ENCODE results near the gene NR1H2. TPM values are rescaled to one million over a fixed set of nuclear protein-coding genes. Genes with fewer than 3 reads are reported as not detected.

NR1H2 gene
- total and polyA plus RNA-seq, 10 of the 15 experiments (the other 5 are each of a cell fraction or from before 2014, with no cell fraction given), result 0.05 to 54.2 (median 35.1) TPM

GRCh38 chr19:50420808-50421207 lies 44.6 kb downstream of the NR1H2 start:
- in situ Hi-C loops (cut with MboI), result no loop called here
- ATAC-seq (no peak), DNase-seq (ENCODE audit: low read depth, low spot score) (no peak), FAIRE-seq (no peak)
- no peaks in the 10 kb centered on the region for H3K27me3 ChIP-seq (replicated peaks in 1 of 2; ENCODE audit: control insufficient read depth in 2 of 2, insufficient read depth in 2 of 2, low read length in 1 of 2)
- peaks cover 33% of the 10 kb centered on the region for H3K79me2 ChIP-seq (ENCODE audit: control insufficient read depth, insufficient read depth, low read length)
- SMC1A ChIA-PET (ENCODE audit: uncharacterized antibody, unreplicated experiment), result interaction anchor here (1.0 to 2.1 kb wide), 5 partner anchors 36 to 78 kb away, joined by 3 to 10 read pairs (median 3); partner anchors contain the start of gene POLD1
- H3K36me3 ChIP-seq (ENCODE audit: control insufficient read depth in 2 of 2, insufficient read depth in 2 of 2, low read length in 1 of 2), result peaks cover 9 to 10% of the 10 kb centered on the region in 2 experiments; a peak in 3 of 4 replicates
- intact Hi-C loops (cut with micrococcal nuclease; ENCODE audit: unreplicated experiment), result no loop called here
- no peak overlapping the region for H2AFZ ChIP-seq (ENCODE audit: control insufficient read depth, low read depth, low read length)
- peak overlapping the region; percentile 79; the same call in 1 of the 2 replicates for H3K27ac ChIP-seq (ENCODE audit: control insufficient read depth, insufficient read depth)
- CTCF ChIA-PET, result interaction anchor here (0.6 to 3.1 kb wide), 8 partner anchors 40 to 136 kb away, joined by 3 to 19 read pairs (median 4); no protein-coding TSS in a partner anchor
- WGBS (ENCODE audit: insufficient coverage, insufficient replicate concordance, low lambda C conversion rate, missing lambda C conversion rate), result 31% methylated on average over 3 of the region's 3 CpGs
- no TSS peak for BruUV-seq (replicated peaks)
- H3K9me3 ChIP-seq (replicated peaks; ENCODE audit: control insufficient read depth, insufficient read depth, low read length), result no peaks in the 10 kb centered on the region
- H3K4me2 ChIP-seq (ENCODE audit: control insufficient read depth, insufficient read depth), result peak overlapping the region; percentile 36; the same call in 1 of the 2 replicates
- no peak overlapping the region; the same call in 1 of the 2 replicates for H3K9ac ChIP-seq (ENCODE audit: control insufficient read depth, insufficient read depth, low read length)
- TF ChIP-seq SMARCA5 (IDR thresholded peaks at IDR 0.05) (peak; percentile 81), SIN3A (IDR thresholded peaks at IDR 0.05; ENCODE audit: low read depth, low read length) (no peak), ZNF217 (IDR thresholded peaks at IDR 0.05) (peak; percentile 60)
- TF ChIP-seq, protein P1, sequence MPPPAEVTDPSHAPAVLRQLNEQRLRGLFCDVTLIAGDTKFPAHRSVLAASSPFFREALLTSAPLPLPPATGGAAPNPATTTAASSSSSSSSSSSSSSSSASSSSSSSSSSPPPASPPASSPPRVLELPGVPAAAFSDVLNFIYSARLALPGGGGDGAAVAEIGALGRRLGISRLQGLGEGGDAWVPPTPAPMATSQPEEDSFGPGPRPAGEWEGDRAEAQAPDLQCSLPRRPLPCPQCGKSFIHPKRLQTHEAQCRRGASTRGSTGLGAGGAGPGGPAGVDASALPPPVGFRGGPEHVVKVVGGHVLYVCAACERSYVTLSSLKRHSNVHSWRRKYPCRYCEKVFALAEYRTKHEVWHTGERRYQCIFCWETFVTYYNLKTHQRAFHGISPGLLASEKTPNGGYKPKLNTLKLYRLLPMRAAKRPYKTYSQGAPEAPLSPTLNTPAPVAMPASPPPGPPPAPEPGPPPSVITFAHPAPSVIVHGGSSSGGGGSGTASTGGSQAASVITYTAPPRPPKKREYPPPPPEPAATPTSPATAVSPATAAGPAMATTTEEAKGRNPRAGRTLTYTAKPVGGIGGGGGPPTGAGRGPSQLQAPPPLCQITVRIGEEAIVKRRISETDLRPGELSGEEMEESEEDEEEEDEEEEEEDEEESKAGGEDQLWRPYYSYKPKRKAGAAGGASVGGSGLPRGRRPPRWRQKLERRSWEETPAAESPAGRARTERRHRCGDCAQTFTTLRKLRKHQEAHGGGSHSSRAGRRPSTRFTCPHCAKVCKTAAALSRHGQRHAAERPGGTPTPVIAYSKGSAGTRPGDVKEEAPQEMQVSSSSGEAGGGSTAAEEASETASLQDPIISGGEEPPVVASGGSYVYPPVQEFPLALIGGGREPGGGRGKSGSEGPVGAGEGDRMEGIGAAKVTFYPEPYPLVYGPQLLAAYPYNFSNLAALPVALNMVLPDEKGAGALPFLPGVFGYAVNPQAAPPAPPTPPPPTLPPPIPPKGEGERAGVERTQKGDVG (CRISPR knock-in tag; IDR thresholded peaks at IDR 0.05), result no peak
- TF ChIP-seq, protein P2, sequence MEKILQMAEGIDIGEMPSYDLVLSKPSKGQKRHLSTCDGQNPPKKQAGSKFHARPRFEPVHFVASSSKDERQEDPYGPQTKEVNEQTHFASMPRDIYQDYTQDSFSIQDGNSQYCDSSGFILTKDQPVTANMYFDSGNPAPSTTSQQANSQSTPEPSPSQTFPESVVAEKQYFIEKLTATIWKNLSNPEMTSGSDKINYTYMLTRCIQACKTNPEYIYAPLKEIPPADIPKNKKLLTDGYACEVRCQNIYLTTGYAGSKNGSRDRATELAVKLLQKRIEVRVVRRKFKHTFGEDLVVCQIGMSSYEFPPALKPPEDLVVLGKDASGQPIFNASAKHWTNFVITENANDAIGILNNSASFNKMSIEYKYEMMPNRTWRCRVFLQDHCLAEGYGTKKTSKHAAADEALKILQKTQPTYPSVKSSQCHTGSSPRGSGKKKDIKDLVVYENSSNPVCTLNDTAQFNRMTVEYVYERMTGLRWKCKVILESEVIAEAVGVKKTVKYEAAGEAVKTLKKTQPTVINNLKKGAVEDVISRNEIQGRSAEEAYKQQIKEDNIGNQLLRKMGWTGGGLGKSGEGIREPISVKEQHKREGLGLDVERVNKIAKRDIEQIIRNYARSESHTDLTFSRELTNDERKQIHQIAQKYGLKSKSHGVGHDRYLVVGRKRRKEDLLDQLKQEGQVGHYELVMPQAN (conservative IDR thresholded peaks at IDR 0.05), result peak; percentile 61; the same call in 1 of the 2 replicates
- TF ChIP-seq, protein P3, sequence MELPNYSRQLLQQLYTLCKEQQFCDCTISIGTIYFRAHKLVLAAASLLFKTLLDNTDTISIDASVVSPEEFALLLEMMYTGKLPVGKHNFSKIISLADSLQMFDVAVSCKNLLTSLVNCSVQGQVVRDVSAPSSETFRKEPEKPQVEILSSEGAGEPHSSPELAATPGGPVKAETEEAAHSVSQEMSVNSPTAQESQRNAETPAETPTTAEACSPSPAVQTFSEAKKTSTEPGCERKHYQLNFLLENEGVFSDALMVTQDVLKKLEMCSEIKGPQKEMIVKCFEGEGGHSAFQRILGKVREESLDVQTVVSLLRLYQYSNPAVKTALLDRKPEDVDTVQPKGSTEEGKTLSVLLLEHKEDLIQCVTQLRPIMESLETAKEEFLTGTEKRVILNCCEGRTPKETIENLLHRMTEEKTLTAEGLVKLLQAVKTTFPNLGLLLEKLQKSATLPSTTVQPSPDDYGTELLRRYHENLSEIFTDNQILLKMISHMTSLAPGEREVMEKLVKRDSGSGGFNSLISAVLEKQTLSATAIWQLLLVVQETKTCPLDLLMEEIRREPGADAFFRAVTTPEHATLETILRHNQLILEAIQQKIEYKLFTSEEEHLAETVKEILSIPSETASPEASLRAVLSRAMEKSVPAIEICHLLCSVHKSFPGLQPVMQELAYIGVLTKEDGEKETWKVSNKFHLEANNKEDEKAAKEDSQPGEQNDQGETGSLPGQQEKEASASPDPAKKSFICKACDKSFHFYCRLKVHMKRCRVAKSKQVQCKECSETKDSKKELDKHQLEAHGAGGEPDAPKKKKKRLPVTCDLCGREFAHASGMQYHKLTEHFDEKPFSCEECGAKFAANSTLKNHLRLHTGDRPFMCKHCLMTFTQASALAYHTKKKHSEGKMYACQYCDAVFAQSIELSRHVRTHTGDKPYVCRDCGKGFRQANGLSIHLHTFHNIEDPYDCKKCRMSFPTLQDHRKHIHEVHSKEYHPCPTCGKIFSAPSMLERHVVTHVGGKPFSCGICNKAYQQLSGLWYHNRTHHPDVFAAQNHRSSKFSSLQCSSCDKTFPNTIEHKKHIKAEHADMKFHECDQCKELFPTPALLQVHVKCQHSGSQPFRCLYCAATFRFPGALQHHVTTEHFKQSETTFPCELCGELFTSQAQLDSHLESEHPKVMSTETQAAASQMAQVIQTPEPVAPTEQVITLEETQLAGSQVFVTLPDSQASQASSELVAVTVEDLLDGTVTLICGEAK (IDR thresholded peaks at IDR 0.05; ENCODE audit: borderline replicate concordance), result 0 out of 2 replicates have a peak, but pooled peaks have one; percentile 15
- H3K4me3 ChIP-seq, result peak overlapping the region; percentile 78
- peaks cover 38% of the 10 kb centered on the region for H3K4me1 ChIP-seq (ENCODE audit: control insufficient read depth, insufficient read depth, low read length)
- POLR2A ChIA-PET, result interaction anchor here (0.7 to 3.1 kb wide), 6 partner anchors 10 to 526 kb away, joined by 3 to 12 read pairs (median 4); partner anchors contain the start of gene MYBPC2
- peaks cover 4% of the 10 kb centered on the region for H4K20me1 ChIP-seq (ENCODE audit: control insufficient read depth, insufficient read depth)
- RAD21 ChIA-PET (ENCODE audit: unreplicated experiment), result interaction anchor here (1.5 kb wide), 1 partner anchor 40 kb away, joined by 7 read pairs; no protein-coding TSS in a partner anchor

Data from GM12878 (cell line).